Loucy (cell line): ENCODE measurements around the gene CCL17.

Experiments used
- H2AFZ ChIP-seq: fragments of 200-600 bp; sonication (generic); 2 replicates; pipeline ENCODE4 v1.6.0; 2016; ENCODE audit warnings: antibody characterized with exemption, mild to moderate bottlenecking, low read length, moderate library complexity
- H3F3A ChIP-seq: fragments of 200-600 bp; 2 replicates; pipeline ENCODE4 v1.6.0; 2016; ENCODE audit warnings: antibody characterized with exemption, low read depth, mild to moderate bottlenecking
- H3K27me3 ChIP-seq: fragments of 200-600 bp; sonication (generic); 2 replicates; pipeline ENCODE4 v1.6.1; 2014; ENCODE audit warnings: low read length, mild to moderate bottlenecking; ENCODE audit not compliant: insufficient read depth, poor library complexity, severe bottlenecking
- H3K36me3 ChIP-seq: fragments of 200-600 bp; sonication (generic); 2 replicates; pipeline ENCODE4 v1.6.1; 2016; ENCODE audit warnings: low read length; ENCODE audit not compliant: insufficient read depth
- H3K4me1 ChIP-seq: fragments of 200-600 bp; sonication (generic); 2 replicates; pipeline ENCODE4 v1.5.1; 2014; ENCODE audit warnings: low read length, mild to moderate bottlenecking; ENCODE audit not compliant: insufficient read depth, poor library complexity, severe bottlenecking
- H3K4me2 ChIP-seq: fragments of 200-600 bp; sonication (generic); 2 replicates; pipeline ENCODE4 v1.6.0; 2014; ENCODE audit warnings: antibody characterized with exemption, low read length, low read depth, mild to moderate bottlenecking; ENCODE audit not compliant: poor library complexity, severe bottlenecking
- H3K4me3 ChIP-seq: fragments of 200-600 bp; sonication (generic); 2 replicates; pipeline ENCODE4 v1.5.1; 2014; ENCODE audit warnings: low read length, mild to moderate bottlenecking, mixed read lengths; ENCODE audit not compliant: poor library complexity, severe bottlenecking
- H3K79me2 ChIP-seq: fragments of 200-600 bp; sonication (generic); 2 replicates; pipeline ENCODE4 v1.6.1; 2014; ENCODE audit warnings: low read length; ENCODE audit not compliant: insufficient read depth
- H3K9ac ChIP-seq: fragments of 200-600 bp; sonication (generic); 2 replicates; pipeline ENCODE4 v1.6.0; 2014; ENCODE audit warnings: mild to moderate bottlenecking, low read depth, low read length, moderate library complexity; ENCODE audit not compliant: poor library complexity, severe bottlenecking
- H3K9me2 ChIP-seq: fragments of 200-600 bp; sonication (generic); replicated peaks from 2 replicates; pipeline ENCODE4 v1.6.1; 2016; ENCODE audit warnings: low read depth, low read length, mixed read lengths
- H3K9me3 ChIP-seq: fragments of 200-600 bp; sonication (generic); 2 replicates; pipeline ENCODE4 v1.6.1; 2014; ENCODE audit warnings: mild to moderate bottlenecking, antibody characterized with exemption, low read length, low read depth; ENCODE audit not compliant: insufficient read depth
- H4K20me1 ChIP-seq: fragments of 200-600 bp; sonication (generic); 2 replicates; pipeline ENCODE4 v1.6.0; 2014; ENCODE audit warnings: antibody characterized with exemption, low read length, mild to moderate bottlenecking; ENCODE audit not compliant: insufficient read depth, poor library complexity, severe bottlenecking
- CTCF ChIP-seq: fragments of 200-600 bp; sonication (generic); conservative IDR thresholded peaks from 2 replicates; pipeline ENCODE4 v1.5.1; 2014; ENCODE audit warnings: mild to moderate bottlenecking, antibody characterized with exemption, low read length
- EZH2phosphoT487 ChIP-seq: fragments of 200-600 bp; IDR thresholded peaks from 2 replicates; pipeline ENCODE4 v1.6.1; 2018; ENCODE audit warnings: antibody characterized with exemption, mild to moderate bottlenecking, moderate library complexity, borderline replicate concordance

Gene CCL17

DNA sequence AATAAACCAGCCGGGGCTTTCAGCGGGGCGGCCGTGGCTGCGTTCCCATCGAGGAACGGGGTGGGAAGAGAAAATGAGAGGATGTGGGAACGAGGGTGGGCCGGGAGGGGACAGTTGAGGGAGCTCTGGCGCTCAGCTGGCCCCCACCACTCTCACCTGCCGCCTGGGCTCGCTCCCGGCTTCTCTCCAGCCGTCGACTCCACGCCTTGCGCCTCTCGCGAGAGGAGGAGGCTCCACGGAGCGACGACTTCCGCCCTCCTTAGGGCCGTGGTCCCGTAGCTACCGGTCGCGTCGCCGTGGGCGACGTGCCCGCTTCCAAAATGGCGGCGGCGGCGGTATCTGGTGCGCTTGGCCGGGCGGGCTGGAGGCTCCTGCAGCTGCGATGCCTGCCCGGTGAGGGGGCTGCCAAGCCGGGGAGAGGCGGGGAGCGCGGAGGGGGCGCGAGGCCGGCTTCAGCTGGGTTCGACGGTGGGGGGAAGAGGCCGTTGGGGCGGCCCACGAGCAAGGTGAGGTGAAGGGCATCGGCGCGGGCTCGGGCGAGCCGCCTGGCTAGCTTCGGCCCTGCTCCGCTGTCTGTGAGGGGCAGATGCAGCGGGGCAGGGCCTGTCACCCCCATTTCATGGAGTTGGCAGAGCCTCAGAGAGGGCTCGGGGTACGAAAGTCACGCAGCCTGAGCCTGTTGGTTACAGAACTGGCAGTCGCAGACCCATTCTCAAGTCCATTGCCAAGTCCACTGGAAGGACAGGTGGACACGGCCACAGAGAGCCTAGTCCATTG is 42.8 kb downstream of the CCL17 start, which contains the start of the genes CIAPIN1 and COQ9:
Gene CIAPIN1 (minus strand): TSS at position 200 of the 777 bp plus-strand sequence. CDS start 6,457 bp downstream, outside the sequence.
Gene COQ9 (plus strand): TSS at position 294 of the 777 bp plus-strand sequence. CDS start 27 bp downstream, at position 321.
- Histone ChIP-seq H2AFZ (peak within 1 kb of the TSS; percentile 89), H4K20me1 (peaks cover 4% of the 10 kb centered on the region), H3F3A (no peaks in the 10 kb centered on the region), H3K79me2 (peaks cover 50% of the 10 kb centered on the region), H3K4me1 (peaks cover 31% of the 10 kb centered on the region), H3K9ac (peak within 1 kb of the TSS; percentile 97), H3K4me3 (peak within 1 kb of the TSS; percentile 92), H3K4me2 (peak within 1 kb of the TSS; percentile 84), H3K36me3 (no peaks in the 10 kb centered on the region), H3K9me3 (no peaks in the 10 kb centered on the region), H3K9me2 (no peaks in the 10 kb centered on the region), H3K27me3 (no peaks in the 10 kb centered on the region)
- TF ChIP-seq EZH2phosphoT487: no peak
- no peak for TF ChIP-seq CTCF

DNA sequence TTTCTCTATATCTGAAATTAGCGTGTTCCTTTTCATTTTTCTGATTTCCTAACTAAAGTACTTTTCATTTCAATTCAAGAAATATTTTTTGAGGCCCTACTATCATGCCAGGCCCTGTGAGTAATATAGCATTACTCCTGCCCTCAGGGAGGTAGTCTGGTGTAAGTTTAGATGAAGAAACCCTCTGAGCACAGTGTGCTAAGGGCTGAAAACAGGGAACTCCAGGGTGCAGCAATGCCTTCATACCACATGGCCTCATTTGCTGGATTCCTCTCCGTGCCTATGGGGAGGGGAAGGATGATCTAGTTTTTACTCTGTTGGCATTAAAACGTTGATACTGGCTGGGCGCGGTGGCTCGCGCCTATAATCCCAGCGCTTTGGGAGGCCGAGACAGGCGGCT is 47.5 kb downstream of the CCL17 start:
- H3K4me3 ChIP-seq: no peak overlapping the region
- peaks cover 15% of the 10 kb centered on the region for H3K4me1 ChIP-seq
- no peak overlapping the region for H3K4me2 ChIP-seq
- no peaks in the 10 kb centered on the region for H3F3A ChIP-seq
- no peaks in the 10 kb centered on the region for H4K20me1 ChIP-seq
- H3K27me3 ChIP-seq: no peaks in the 10 kb centered on the region
- peaks cover 24% of the 10 kb centered on the region for H3K79me2 ChIP-seq
- peaks cover 18% of the 10 kb centered on the region; the same call in 1 of the 2 replicates for H3K36me3 ChIP-seq
- no peaks in the 10 kb centered on the region for H3K9me2 ChIP-seq
- H3K9ac ChIP-seq: no peak overlapping the region
- H2AFZ ChIP-seq: no peak overlapping the region
- TF ChIP-seq CTCF (no peak), EZH2phosphoT487 (no peak)
- no peaks in the 10 kb centered on the region for H3K9me3 ChIP-seq

- Histone ChIP-seq H3K9me2 (no peaks in the 10 kb centered on the region), H2AFZ (no peak within 1 kb of the TSS), H3K79me2 (peaks cover 39% of the 10 kb centered on the region), H3K4me1 (peaks cover 15% of the 10 kb centered on the region), H4K20me1 (peaks cover 32% of the 10 kb centered on the region), H3F3A (no peaks in the 10 kb centered on the region), H3K9me3 (no peaks in the 10 kb centered on the region), H3K9ac (peak within 1 kb of the TSS; percentile 84), H3K4me3 (peak within 1 kb of the TSS; percentile 94), H3K36me3 (peaks cover 26% of the 10 kb centered on the region; the same call in 1 of the 2 replicates), H3K4me2 (peak within 1 kb of the TSS; percentile 86), H3K27me3 (no peaks in the 10 kb centered on the region)
- TF ChIP-seq CTCF: peak; percentile 85
- no peak for TF ChIP-seq EZH2phosphoT487
These were observed 57.8 kb downstream of the CCL17 start, which contains the start of gene POLR2C for GRCh38 chr16:57462209-57462977. TSS of gene POLR2C (plus strand) at chr16:57462679. CDS start at chr16:57462725, 46 bp downstream.
